GM18858 (cell line): ENCODE data around the gene SCYL1.
A peak's percentile ranks its signal among the peaks of the same experiment; 100 is the strongest.
"Not testable (repeated sequence)": the region's sequence is repeated elsewhere in the genome, so short reads cannot be mapped to it uniquely, and the experiment has no call there.

Experiments
- ATAC-seq: cut with Tn5 transposase; IDR thresholded peaks from one replicate; pipeline ENCODE4 v1.9.1; 2021; ENCODE audit not compliant: unreplicated experiment

The SCYL1 gene

GRCh38 chr11:65564879-65565559 lies 40.1 kb downstream of the SCYL1 start:
- ATAC-seq = not testable (repeated sequence)

GRCh38 chr11:65565624-65566453 lies 41.0 kb downstream of the SCYL1 start:
- no peak for ATAC-seq

- ATAC-seq = no peak
These were observed 44.5 kb downstream of the SCYL1 start for GRCh38 chr11:65569164-65569972.

DNA sequence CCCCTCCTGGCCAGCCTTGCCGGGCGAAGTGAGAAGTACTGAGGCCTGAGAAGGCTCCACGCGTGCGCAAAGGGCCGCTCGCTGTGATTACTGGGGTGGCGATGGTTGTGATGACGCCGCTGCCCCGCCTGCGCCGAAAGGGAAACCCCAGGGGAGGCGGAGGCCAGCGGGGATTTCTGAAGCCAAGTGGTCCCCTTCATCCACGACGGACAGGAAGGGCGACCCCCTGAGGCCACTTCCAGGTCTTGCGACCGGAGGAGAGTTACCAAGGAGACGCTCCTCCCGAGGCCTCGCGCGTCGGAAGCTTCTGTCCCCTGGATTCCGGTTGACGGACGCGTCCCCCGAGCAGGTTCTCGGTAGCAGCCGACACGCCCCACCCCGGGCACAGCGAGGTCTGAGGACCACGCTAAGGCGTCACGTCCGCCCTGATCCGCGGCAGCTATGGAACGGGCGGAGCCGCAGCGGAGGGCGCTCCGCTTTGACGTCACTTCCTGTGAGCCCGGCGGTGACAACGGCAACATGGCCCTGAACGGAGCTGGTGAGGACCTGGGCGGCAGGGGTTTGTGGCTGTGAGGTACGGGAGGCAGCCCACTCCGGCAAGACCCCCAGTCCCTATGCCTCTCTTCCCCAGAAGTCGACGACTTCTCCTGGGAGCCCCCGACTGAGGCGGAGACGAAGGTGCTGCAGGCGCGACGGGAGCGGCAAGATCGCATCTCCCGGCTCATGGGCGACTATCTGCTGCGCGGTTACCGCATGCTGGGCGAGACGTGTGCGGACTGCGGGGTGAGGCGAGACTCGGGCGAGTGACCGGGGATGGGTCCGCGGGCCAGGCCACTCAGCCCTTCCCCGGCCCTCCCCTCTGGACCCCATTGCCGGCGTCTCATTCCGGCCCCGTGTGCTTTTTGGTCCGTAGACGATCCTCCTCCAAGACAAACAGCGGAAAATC lies 45.4 kb downstream of the SCYL1 start, which contains the start of gene ZNRD2:
TSS of gene ZNRD2 (plus strand) at position 505 of the 946 bp plus-strand sequence. CDS start at position 520, 15 bp downstream.
- ATAC-seq = peak; percentile 46

DNA sequence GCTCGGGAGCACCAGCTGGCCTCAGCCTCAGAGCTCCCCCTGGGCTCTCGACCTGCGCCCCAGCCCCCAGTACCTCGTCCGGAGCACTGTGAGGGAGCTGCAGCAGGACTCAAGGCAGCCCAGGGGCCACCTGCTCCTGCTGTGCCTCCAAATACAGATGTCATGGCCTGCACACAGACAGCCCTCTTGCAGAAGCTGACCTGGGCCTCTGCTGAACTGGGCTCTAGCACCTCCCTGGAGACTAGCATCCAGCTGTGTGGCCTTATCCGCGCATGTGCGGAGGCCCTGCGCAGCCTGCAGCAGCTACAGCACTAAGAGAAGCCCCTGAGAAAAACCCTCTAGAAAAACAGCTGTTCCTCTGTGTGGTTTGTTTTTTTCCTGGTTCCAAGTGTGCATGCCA lies 46.5 kb downstream of the SCYL1 start:
- no peak for ATAC-seq

DNA sequence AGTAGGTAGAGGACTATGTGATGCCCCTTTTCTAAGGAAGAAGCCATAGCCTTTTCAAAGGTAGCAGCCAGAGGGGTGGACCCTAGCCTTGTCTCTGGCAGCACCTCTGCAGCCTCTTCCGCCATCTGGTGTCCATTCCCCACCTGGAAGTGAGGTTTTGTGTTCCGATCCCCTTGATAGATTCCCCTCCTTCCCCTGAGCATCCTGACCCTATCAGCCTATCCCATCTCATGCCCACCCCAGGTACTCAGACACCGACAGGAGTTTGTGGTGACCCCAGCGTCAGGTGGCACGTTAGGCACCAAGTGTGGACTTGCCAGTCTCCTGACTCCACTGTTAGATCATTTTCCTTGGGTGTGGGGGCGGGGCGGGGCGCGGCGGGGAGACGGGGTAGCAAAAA lies 47.1 kb downstream of the SCYL1 start:
- ATAC-seq = no peak

DNA sequence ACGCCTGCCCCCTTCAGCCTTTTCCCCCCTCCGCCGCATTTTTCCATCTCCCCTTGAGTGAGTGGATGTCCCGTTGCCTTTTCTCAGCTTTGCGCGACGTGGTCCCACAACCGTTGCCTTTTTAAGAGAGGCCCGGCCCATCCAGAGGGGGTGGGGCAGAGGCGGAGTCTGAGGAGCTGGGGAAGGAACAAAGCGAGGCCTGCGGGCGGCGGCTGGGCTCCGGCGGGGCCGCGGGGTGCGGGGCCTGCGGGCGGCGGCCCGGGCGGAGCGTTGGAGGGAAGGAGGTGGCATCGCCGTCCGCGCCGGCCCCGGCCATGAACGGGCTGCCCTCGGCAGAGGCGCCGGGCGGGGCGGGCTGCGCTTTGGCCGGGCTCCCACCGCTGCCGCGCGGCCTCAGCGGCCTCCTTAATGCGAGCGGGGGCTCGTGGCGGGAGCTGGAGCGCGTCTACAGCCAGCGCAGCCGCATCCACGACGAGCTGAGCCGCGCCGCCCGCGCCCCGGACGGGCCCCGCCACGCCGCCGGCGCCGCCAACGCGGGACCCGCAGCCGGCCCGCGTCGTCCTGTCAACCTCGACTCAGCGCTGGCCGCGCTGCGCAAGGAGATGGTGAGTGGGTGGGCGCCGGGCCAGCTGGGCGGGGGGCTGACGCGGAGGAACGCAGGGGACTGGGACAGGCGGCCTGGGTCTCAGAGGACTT lies 47.6 kb downstream of the SCYL1 start, which contains the start of gene FAM89B:
TSS of gene FAM89B (plus strand) at position 183 of the 696 bp plus-strand sequence. CDS start at position 315, 132 bp downstream.
- ATAC-seq = no peak

DNA sequence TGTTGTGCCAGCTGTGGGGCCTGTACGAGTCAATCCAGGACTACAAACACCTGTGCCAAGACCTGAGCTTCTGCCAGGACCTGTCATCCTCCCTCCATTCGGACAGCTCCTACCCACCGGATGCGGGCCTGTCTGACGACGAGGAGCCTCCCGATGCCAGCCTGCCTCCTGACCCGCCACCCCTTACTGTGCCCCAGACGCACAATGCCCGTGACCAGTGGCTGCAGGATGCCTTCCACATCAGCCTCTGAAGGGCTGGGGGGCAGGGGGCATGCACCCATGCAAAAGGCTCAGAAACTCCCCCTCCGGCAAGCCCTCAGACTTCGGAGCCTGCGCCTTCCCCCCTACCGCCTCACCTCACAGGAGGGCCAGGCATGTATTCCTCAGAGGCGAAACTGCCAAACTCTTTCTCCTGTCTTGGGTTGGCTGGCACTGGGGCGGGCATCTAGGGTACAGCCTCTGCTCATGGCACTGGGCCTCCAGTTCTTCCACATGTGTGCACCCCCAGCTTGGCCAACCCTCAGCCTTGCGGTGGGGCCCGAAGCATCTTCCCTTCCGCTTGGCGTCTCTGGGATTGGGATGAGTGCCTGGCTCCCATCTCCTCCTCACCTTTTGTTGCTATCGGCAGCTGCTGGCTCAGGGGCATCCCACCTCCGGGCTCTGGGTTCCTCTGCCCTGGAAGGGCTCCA lies 48.7 kb downstream of the SCYL1 start:
- ATAC-seq = no peak

- no peak for ATAC-seq
These were observed 49.4 kb downstream of the SCYL1 start for GRCh38 chr11:65574109-65574810.

- ATAC-seq = no peak
These were observed 50.1 kb downstream of the SCYL1 start for GRCh38 chr11:65574811-65575567.

DNA sequence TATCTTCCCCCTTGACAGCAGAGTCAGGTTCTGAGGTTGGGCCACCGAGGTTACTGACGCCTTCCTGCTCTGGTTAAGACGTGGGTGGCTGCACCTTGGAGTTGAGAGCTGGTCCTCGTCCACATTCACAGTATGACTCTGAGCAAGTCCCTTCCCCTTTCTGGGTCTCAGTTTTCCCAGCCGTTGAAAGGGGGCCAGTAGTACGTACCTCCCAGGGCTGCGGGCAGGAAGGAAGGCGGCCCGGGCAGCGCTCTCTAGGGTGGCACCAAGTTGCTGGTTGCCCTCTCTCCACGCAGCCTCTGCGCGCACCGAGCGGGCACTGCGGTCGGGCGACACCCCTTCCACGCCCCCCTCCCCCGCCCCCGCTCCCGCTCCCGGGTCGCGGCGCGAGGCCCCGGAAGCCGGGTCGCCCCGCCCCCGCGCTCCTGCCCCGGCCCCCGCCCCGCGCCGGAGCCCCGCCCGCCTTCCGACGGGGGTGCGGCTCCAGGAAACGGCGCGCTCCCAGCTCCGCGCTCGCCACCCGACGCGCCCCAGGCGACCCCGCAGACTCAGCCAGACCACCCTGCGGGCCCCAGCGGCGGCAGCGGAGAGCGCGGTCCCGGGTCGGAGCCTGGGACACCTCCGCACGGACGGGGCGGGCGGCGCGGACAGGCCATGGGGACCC lies 50.8 kb downstream of the SCYL1 start, which contains the start of gene EHBP1L1:
TSS of gene EHBP1L1 (plus strand) at position 486 of the 664 bp plus-strand sequence. CDS start 250 bp downstream, outside the sequence.
- ATAC-seq = no peak

DNA sequence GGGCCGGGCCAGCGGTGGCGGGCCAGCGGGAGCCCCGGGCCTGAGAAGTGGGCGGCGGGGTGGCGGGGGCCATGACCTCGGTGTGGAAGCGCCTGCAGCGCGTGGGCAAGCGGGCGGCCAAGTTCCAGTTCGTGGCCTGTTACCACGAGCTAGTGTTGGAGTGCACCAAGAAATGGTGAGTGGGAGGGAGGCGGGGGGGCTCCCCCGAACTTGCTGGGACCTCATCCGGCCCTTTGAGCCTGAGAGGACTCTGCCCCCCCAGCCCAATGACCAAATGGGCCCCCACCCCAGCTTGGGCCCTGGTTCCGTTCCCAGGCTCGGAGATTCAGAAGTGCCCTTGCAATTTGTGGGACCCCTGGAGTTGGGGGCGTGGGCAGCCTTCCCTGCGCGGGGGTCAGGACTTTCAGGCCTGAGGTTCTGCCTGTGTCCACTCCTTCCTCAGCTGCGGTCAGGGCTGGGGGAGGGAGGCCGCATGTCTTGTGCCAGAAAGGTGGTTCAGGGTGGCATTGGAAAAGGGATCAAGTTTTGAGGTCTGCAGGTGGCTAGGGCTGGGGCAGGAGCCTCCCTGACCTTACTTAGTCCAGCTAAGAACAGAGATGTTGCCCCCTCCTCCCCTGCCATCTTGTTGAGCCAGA lies 51.5 kb downstream of the SCYL1 start:
- no peak for ATAC-seq

GRCh38 chr11:65576867-65577755 lies 52.2 kb downstream of the SCYL1 start:
- ATAC-seq = no peak

- ATAC-seq = no peak
These were observed 52.9 kb downstream of the SCYL1 start for GRCh38 chr11:65577756-65578109.

DNA sequence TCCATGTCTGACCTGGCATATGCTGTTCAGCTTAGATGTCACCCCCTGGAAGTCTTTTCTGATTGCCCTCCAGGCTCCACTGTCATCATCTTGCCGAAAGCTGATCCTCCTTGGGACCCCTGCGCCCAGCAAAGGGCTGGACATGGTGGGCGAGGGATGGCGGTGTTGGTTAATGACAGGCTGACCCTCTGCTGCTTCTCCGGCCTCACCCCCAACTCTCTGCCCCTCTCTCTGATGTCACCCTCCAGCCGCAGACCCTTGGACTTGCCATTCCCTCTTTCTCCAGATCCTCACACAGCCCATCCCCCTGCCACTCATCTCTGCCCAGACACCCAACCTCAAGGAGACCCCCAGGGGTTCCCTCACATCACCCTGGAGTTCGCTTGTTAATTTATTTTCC lies 53.3 kb downstream of the SCYL1 start:
- no peak for ATAC-seq

- no peak for ATAC-seq
These were observed 53.8 kb downstream of the SCYL1 start for GRCh38 chr11:65578667-65579066.
